H1 (cell line): ENCODE results near the gene BACE2. TPM values are rescaled to one million over a fixed set of nuclear protein-coding genes. Genes with fewer than 3 reads are reported as not detected.

Experiments used
- BRCA1 ChIP-seq: IDR thresholded peaks from 2 replicates; pipeline ENCODE4 v1.6.1; 2012; ENCODE audit warnings: low read depth, low read length, improper control_type of control experiment
- CBX5 ChIP-seq: fragments of 300-800, 300-1000 bp; sonication (generic); IDR thresholded peaks from 2 replicates; pipeline ENCODE4 v1.7.1; 2016; ENCODE audit warnings: antibody characterized with exemption, low read length, low read depth
- CHD7 ChIP-seq: fragments of 300-600 bp; sonication (generic); IDR thresholded peaks from 2 replicates; pipeline ENCODE4 v1.7.1; 2012; ENCODE audit warnings: low read length, moderate library complexity, mild to moderate bottlenecking, inconsistent platforms; ENCODE audit not compliant: insufficient replicate concordance
- EGR1 ChIP-seq: IDR thresholded peaks from 2 replicates; pipeline ENCODE4 v1.6.1; 2011; ENCODE audit warnings: low read depth, low read length, borderline replicate concordance
- FOSL1 ChIP-seq: IDR thresholded peaks from 2 replicates; pipeline ENCODE4 v1.6.1; 2011; ENCODE audit warnings: mild to moderate bottlenecking, low read depth, low read length, moderate library complexity; ENCODE audit not compliant: insufficient read depth
- KDM5A ChIP-seq: fragments of 200-600 bp; IDR thresholded peaks from 2 replicates; pipeline ENCODE4 v1.7.1; 2012; ENCODE audit warnings: mild to moderate bottlenecking, low read length, inconsistent platforms, mixed read lengths
- SAP30 ChIP-seq: fragments of 300-600 bp; sonication (generic); IDR thresholded peaks from 2 replicates; pipeline ENCODE4 v1.7.1; 2012; ENCODE audit warnings: low read length, moderate library complexity, mild to moderate bottlenecking, inconsistent platforms; ENCODE audit not compliant: insufficient read depth, insufficient replicate concordance
- SP4 ChIP-seq: IDR thresholded peaks from 2 replicates; pipeline ENCODE4 v1.6.1; 2012; ENCODE audit warnings: low read length, inconsistent platforms
- SUZ12 ChIP-seq: fragments of 200-600 bp; sonication (generic); IDR thresholded peaks from 2 replicates; pipeline ENCODE4 v1.6.1; 2012; ENCODE audit warnings: mild to moderate bottlenecking, inconsistent platforms, low read length, moderate library complexity, mixed read lengths
- TCF12 ChIP-seq: IDR thresholded peaks from 2 replicates; pipeline ENCODE4 v1.6.1; 2011; ENCODE audit warnings: low read depth, mild to moderate bottlenecking, low read length
- TEAD4 ChIP-seq: IDR thresholded peaks from 2 replicates; pipeline ENCODE4 v1.6.1; 2012; ENCODE audit warnings: low read depth, low read length, inconsistent platforms, mixed read lengths
- ZNF274 ChIP-seq: IDR thresholded peaks from 2 replicates; pipeline ENCODE4 v1.7.0; 2012; ENCODE audit warnings: low read length, borderline replicate concordance; ENCODE audit errors: extremely low read depth
- polyA plus RNA-seq, 7 experiments: library from polyadenylated mRNA; depleted of rRNA in 3 of 7; stranded (reverse) in 5 of 7; unstranded in 2 of 7; fragments of >200 nt in 5 of 7; fragments of 200-250 nt in 2 of 7; gene quantifications; 1 replicate in 5 of 7; 2 replicates in 1 of 7; 4 replicates in 1 of 7; pipeline versions ENCODE4 v1.2.1 to v1.2.3, GENCODE V29; 2011 to 2013; ENCODE audit warnings: missing spikeins in 2 of 7, mixed read lengths in 2 of 7
- total RNA-seq: library from RNA; stranded (reverse); fragmentation: NEBNext Ultra II Directional; extraction: Animal tissue kit (Norgen Biotek cat#: 25700); gene quantifications from 2 replicates; pipeline ENCODE4 v1.2.1, GENCODE V29; 2021

Gene BACE2
- total and polyA plus RNA-seq, 2 of the 8 experiments (the other 6 are each of a cell fraction or from before 2014, with no cell fraction given): 8.1 to 10.9 TPM

GRCh38 chr21:41137889-41138288 lies 30.1 kb upstream of the BACE2 start (continued):
- TF ChIP-seq CHD7 (no peak), TEAD4 (no peak), SUZ12 (no peak), SAP30 (no peak), EGR1 (no peak), FOSL1 (no peak), TCF12 (no peak), BRCA1 (no peak), ZNF274 (no peak), CBX5 (no peak), KDM5A (no peak), SP4 (no peak)
